Caco-2 (cell line): ENCODE measurements around the gene SOX6. TPM values are rescaled to one million over a fixed set of nuclear protein-coding genes. Genes with fewer than 3 reads are reported as not detected.

Source experiments
- BruUV-seq: library from RNA; stranded (reverse); fragments of 400-500 nt; replicated peaks from 2 replicates; lab custom pipeline; 2021; lab: Mats Ljungman, UMichigan
- CTCF ChIA-PET: fragments of 300-600 bp; sonication (Branson Sonifier 250); formaldehyde crosslinking; loops from one replicate; lab custom pipeline; 2022; ENCODE audit warnings: antibody characterized with exemption; lab: Charles Lee
- POLR2A ChIA-PET: fragments of 300-600 bp; sonication (Branson Sonifier 250); formaldehyde crosslinking; loops from one replicate; lab custom pipeline; 2022; ENCODE audit warnings: antibody characterized with exemption; lab: Charles Lee
- DNase-seq, 2 experiments: peaks; one replicate each; pipeline versions ENCODE4 v3.0.0 to v3.0.0-alpha.2; 2020 to 2022
- H3K27me3 ChIP-seq: replicated peaks from 2 replicates; pipeline ENCODE4 v1.6.0; 2011; ENCODE audit warnings: low read length; ENCODE audit not compliant: control insufficient read depth, insufficient read depth
- H3K36me3 ChIP-seq: 2 replicates; pipeline ENCODE4 v1.5.1; 2011; ENCODE audit warnings: low read length; ENCODE audit not compliant: control insufficient read depth, insufficient read depth
- H3K4me1 ChIP-seq: fragments of 250-450 bp; sonication (Bioruptor Pico); 2 replicates; pipeline ENCODE4 v1.5.1; 2020; ENCODE audit warnings: mild to moderate bottlenecking
- H3K4me3 ChIP-seq: 2 replicates; pipeline ENCODE4 v1.5.1; 2011; ENCODE audit warnings: low read depth, mild to moderate bottlenecking, control low read depth, low read length
- H3K9me3 ChIP-seq: fragments of 250-450 bp; sonication (Bioruptor Pico); 2 replicates; pipeline ENCODE4 v1.5.1; 2020; ENCODE audit warnings: mild to moderate bottlenecking, moderate library complexity
- H3K27ac Mint-ChIP-seq: one replicate; pipeline ENCODE4 v1.8.0; 2022; ENCODE audit warnings: mixed read lengths; ENCODE audit not compliant: unreplicated experiment
- H3K27me3 Mint-ChIP-seq: one replicate; pipeline ENCODE4 v1.8.0; 2022; ENCODE audit warnings: mixed read lengths; ENCODE audit not compliant: insufficient read depth, unreplicated experiment
- H3K36me3 Mint-ChIP-seq: one replicate; pipeline ENCODE4 v1.8.0; 2022; ENCODE audit warnings: mild to moderate bottlenecking, mixed read lengths; ENCODE audit not compliant: insufficient read depth, unreplicated experiment
- H3K4me1 Mint-ChIP-seq: one replicate; pipeline ENCODE4 v1.8.0; 2022; ENCODE audit warnings: low read depth, mixed read lengths; ENCODE audit not compliant: unreplicated experiment
- H3K4me3 Mint-ChIP-seq: one replicate; pipeline ENCODE4 v1.8.0; 2022; ENCODE audit warnings: mild to moderate bottlenecking, moderate library complexity, mixed read lengths; ENCODE audit not compliant: unreplicated experiment
- H3K9me3 Mint-ChIP-seq: one replicate; pipeline ENCODE4 v1.8.0; 2022; ENCODE audit warnings: mixed read lengths; ENCODE audit not compliant: unreplicated experiment
- intact Hi-C: fragments of 100-400 bp; cut with micrococcal nuclease; formaldehyde crosslinking; loops from one replicate; pipeline ENCODE4 v1.10.0; 2022; ENCODE audit not compliant: unreplicated experiment
- total RNA-seq: library from RNA; stranded (reverse); gene quantifications from 2 replicates; pipeline ENCODE4 v1.2.3, GENCODE V29; 2022
- TF ChIP-seq, protein P1 (sequence below), 2 experiments: fragments of 200-600 bp in 1 of 2; IDR thresholded peaks; 1 replicate in 1 of 2; 2 replicates in 1 of 2; pipeline versions ENCODE4 v1.5.1 to v1.8.0; 2011 to 2022; ENCODE audit warnings: antibody characterized with exemption in 1 of 2, control low read depth in 1 of 2, inconsistent platforms in 1 of 2, low read depth in 1 of 2, low read length in 1 of 2, mild to moderate bottlenecking in 1 of 2, moderate library complexity in 1 of 2; ENCODE audit not compliant: insufficient read depth in 1 of 2, severe bottlenecking in 1 of 2, unreplicated experiment in 1 of 2

The SOX6 gene
- total RNA-seq, 1 experiment from 2014 or later = 10.8 TPM

- ChIA-PET POLR2A (interaction anchor here (0.6 kb wide), 2 partner anchors 11 to 51 kb away, joined by 3 to 7 read pairs; no protein-coding TSS in a partner anchor), CTCF (interaction anchor here (0.7 kb wide), 2 partner anchors 15 to 39 kb away, joined by 3 read pairs; no protein-coding TSS in a partner anchor)
- TF ChIP-seq, protein P1, sequence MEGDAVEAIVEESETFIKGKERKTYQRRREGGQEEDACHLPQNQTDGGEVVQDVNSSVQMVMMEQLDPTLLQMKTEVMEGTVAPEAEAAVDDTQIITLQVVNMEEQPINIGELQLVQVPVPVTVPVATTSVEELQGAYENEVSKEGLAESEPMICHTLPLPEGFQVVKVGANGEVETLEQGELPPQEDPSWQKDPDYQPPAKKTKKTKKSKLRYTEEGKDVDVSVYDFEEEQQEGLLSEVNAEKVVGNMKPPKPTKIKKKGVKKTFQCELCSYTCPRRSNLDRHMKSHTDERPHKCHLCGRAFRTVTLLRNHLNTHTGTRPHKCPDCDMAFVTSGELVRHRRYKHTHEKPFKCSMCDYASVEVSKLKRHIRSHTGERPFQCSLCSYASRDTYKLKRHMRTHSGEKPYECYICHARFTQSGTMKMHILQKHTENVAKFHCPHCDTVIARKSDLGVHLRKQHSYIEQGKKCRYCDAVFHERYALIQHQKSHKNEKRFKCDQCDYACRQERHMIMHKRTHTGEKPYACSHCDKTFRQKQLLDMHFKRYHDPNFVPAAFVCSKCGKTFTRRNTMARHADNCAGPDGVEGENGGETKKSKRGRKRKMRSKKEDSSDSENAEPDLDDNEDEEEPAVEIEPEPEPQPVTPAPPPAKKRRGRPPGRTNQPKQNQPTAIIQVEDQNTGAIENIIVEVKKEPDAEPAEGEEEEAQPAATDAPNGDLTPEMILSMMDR (IDR thresholded peaks at IDR 0.05; ENCODE audit: insufficient read depth in 1 of 2, low read depth in 1 of 2, low read length in 1 of 2, severe bottlenecking in 1 of 2, unreplicated experiment in 1 of 2) = no peak
- Mint-ChIP-seq H3K9me3 (no peaks in the 10 kb centered on the region), H3K4me1 (peaks cover 8% of the 10 kb centered on the region), H3K27ac (no peak overlapping the region), H3K4me3 (no peak overlapping the region), H3K27me3 (no peaks in the 10 kb centered on the region), H3K36me3 (no peaks in the 10 kb centered on the region)
- intact Hi-C loops = no loop called here
- Histone ChIP-seq H3K9me3 (no peaks in the 10 kb centered on the region), H3K27me3 (no peaks in the 10 kb centered on the region), H3K36me3 (no peaks in the 10 kb centered on the region), H3K4me3 (no peak overlapping the region), H3K4me1 (peaks cover 18% of the 10 kb centered on the region)
- no TSS peak for BruUV-seq
- peak in 1 of 2 experiments; percentile 24 for DNase-seq
Observed at GRCh38 chr11:16173798-16174197, 182.5 kb downstream of the SOX6 start.

DNA sequence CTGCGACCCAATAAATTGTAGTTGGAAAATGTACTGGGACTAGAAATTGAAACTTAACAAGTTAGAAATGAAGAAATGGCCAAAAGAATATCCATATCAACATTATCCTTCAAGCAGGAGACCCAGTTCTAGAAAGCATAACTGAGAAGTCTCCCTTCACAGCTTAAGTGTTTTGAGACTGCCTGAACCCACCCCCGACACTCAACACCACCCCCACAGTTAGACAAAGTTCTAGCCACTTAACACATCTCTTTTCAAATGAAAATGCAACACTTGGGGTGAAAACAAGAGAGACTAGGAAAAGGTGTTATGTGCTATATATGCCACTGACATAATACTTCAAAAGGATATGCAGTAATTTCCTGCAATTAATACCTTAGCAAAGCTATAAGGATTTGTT is 184.5 kb downstream of the SOX6 start:
- ChIA-PET CTCF (no interaction called here), POLR2A (no interaction called here)
- Histone ChIP-seq H3K27me3 (no peaks in the 10 kb centered on the region), H3K36me3 (no peaks in the 10 kb centered on the region), H3K4me1 (peaks cover 24% of the 10 kb centered on the region), H3K9me3 (no peaks in the 10 kb centered on the region), H3K4me3 (no peak overlapping the region)
- H3K9me3 Mint-ChIP-seq = no peaks in the 10 kb centered on the region
- H3K36me3 Mint-ChIP-seq = no peaks in the 10 kb centered on the region
- intact Hi-C loops = no loop called here
- BruUV-seq = no TSS peak
- no peak for DNase-seq
- peaks cover 8% of the 10 kb centered on the region for H3K4me1 Mint-ChIP-seq
- no peaks in the 10 kb centered on the region for H3K27me3 Mint-ChIP-seq
- no peak overlapping the region for H3K4me3 Mint-ChIP-seq
- no peak overlapping the region for H3K27ac Mint-ChIP-seq
- TF ChIP-seq, protein P1 (IDR thresholded peaks at IDR 0.05; ENCODE audit: insufficient read depth in 1 of 2, low read depth in 1 of 2, low read length in 1 of 2, severe bottlenecking in 1 of 2, unreplicated experiment in 1 of 2) = no peak

DNA sequence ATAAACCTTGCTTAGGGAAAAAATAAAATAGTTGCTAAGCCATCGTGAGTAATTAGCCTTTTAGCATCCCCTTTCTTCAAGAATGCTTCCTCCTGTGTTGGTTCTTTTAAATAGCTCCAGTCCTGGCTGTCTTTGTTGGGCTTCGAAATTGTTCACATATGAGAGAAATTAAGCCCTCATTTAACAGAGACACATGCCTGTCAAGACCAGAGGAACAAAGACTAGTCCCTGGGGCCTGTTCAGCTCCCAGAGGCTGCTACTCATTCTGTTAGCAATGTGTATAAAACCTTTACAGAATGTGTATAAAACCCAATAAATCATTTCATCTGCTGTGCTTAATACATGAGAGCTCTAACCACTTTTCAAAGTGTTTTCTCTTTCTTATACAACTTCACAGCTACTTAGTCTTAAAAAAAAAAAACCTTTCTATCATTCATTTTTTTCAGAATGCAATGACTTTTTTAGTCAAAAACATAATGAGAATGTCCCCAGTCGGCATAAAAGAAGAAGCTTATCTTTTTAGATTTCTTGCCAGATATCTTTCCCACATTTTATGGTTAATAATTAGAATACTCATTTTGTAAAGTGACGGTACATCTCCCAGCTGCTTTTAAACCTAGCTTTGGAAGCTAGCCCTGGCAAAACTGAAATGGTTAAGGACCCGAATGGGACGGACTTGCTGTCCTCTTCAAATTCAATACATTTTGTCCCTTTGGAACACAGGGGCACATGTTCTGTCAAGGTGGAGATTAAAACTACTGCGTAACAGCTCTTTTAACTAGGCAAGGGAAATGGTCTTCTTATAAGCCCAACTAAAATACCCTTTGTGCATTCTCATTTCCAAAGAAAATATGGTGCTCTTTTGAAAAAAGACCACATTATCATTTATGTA is 186.1 kb downstream of the SOX6 start:
- H3K4me1 Mint-ChIP-seq = peaks cover 8% of the 10 kb centered on the region

More for the DNA sequence above, 186.1 kb downstream of the SOX6 start:
- ChIA-PET POLR2A (no interaction called here), CTCF (no interaction called here)
- no peak overlapping the region for H3K4me3 Mint-ChIP-seq
- no peak for DNase-seq
- intact Hi-C loops = no loop called here
- H3K27me3 Mint-ChIP-seq = no peaks in the 10 kb centered on the region
- Histone ChIP-seq H3K36me3 (no peaks in the 10 kb centered on the region), H3K4me3 (no peak overlapping the region), H3K9me3 (no peaks in the 10 kb centered on the region), H3K27me3 (no peaks in the 10 kb centered on the region), H3K4me1 (peaks cover 26% of the 10 kb centered on the region)
- no peak overlapping the region for H3K27ac Mint-ChIP-seq
- BruUV-seq = no TSS peak
- no peaks in the 10 kb centered on the region for H3K9me3 Mint-ChIP-seq
- no peaks in the 10 kb centered on the region for H3K36me3 Mint-ChIP-seq
- TF ChIP-seq, protein P1 (IDR thresholded peaks at IDR 0.05; ENCODE audit: insufficient read depth in 1 of 2, low read depth in 1 of 2, low read length in 1 of 2, severe bottlenecking in 1 of 2, unreplicated experiment in 1 of 2) = no peak
